Measurements from ENCODE around the gene ZDHHC5. TPM values are rescaled to one million over a fixed set of nuclear protein-coding genes. Genes with fewer than 3 reads are reported as not detected.
A peak's percentile ranks its signal among the peaks of the same experiment; 100 is the strongest.
"Not testable (repeated sequence)": the region's sequence is repeated elsewhere in the genome, so short reads cannot be mapped to it uniquely, and the experiment has no call there.

ZDHHC5 gene
- total and polyA plus RNA-seq, 2 donors, result 29.9 to 36.4 TPM

DNA sequence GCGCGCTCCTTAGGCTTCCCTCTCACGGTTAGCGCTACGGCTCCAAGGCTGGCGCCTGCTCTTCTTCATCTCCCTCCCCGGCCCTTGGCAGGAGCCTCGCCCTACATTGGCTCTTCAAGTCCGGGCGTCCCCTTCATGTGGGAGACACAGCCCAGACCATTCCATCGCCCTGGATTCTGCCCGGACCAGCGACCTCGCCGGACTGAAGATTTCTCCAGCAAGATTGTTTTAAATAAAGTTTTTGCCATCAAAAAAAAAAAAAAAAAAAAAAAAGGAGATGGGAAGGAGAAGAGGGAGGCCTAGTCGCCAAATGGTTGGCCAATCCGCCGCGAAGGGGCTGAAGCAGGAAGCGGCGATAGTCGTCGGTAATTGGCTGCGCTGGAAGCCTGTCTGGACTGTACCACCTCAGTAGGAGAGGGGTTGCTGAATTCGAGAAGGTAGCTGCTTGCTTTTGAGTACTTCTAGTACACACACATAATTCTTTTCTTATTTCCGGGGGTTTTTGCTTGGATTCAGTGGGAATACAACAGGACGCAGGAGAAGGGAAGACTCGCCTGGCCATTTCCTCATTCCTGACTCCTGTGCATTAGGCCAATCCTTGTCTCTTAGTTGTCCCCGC lies 688 bp upstream of the ZDHHC5 start:
- H3K36me3 ChIP-seq (ENCODE audit: insufficient read depth), result peaks cover 3% of the 10 kb centered on the region
- H3K4me1 ChIP-seq (ENCODE audit: insufficient read depth), result no peaks in the 10 kb centered on the region
- WGBS, result under 1% methylated on average over 29 of the region's 29 CpGs
- H3K27ac ChIP-seq (ENCODE audit: low read depth), result peak overlapping the region; percentile 90
- peak overlapping the region; percentile 37 for H3K4me3 ChIP-seq (ENCODE audit: low read depth, low read length)
- DNase-seq (ENCODE audit: extremely low spot score), result no peak

DNA sequence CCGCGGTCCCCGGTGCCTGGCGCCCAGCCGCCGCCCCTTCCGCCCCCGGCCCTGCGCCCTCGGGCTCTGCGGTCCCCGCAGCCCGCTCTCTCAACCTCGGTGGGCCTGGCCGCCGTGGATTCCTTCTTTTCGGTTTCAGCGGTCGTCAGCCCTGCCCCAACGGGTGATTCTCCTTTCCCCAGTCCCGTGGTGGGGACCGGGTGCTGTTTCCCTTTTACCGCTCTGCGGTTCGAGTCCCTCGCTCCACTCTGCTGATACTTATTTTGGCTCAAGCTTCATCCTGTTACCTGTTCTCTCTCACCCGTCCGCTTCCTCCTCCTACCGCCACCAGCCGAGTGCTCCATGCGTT lies 494 bp downstream of the ZDHHC5 start:
- Histone ChIP-seq H3K27ac (ENCODE audit: low read depth) (peak overlapping the region; percentile 92), H3K36me3 (ENCODE audit: insufficient read depth) (no peaks in the 10 kb centered on the region), H3K4me3 (ENCODE audit: low read depth, low read length) (peak overlapping the region; percentile 66), H3K4me1 (ENCODE audit: insufficient read depth) (no peaks in the 10 kb centered on the region)
- DNase-seq (ENCODE audit: extremely low spot score), result no peak
- under 1% methylated on average over 31 of the region's 31 CpGs for WGBS

DNA sequence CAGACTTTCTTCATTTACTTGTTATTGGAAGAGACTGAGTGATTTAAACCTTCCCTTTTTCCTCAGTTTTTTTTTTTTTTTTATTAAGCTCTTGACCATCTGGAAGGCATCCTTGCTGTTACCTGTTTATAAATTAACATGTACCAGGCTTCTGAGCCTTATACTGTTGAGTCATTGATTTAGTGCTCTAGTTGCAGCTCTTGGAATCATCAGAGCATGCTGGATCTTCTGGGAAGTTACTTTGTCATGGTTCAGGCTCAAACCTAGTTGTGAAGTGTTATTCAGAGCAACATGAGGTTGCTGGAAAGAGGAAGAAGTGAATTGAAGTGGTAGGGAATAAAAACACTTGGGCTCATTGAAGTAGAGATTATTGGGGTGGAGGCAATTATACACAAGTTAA lies 6.3 kb downstream of the ZDHHC5 start:
- Histone ChIP-seq H3K27ac (ENCODE audit: low read depth) (no peak overlapping the region), H3K4me3 (ENCODE audit: low read depth, low read length) (no peak overlapping the region), H3K36me3 (ENCODE audit: insufficient read depth) (peaks cover 8% of the 10 kb centered on the region), H3K4me1 (ENCODE audit: insufficient read depth) (no peaks in the 10 kb centered on the region)
- no peak for DNase-seq (ENCODE audit: extremely low spot score)

DNA sequence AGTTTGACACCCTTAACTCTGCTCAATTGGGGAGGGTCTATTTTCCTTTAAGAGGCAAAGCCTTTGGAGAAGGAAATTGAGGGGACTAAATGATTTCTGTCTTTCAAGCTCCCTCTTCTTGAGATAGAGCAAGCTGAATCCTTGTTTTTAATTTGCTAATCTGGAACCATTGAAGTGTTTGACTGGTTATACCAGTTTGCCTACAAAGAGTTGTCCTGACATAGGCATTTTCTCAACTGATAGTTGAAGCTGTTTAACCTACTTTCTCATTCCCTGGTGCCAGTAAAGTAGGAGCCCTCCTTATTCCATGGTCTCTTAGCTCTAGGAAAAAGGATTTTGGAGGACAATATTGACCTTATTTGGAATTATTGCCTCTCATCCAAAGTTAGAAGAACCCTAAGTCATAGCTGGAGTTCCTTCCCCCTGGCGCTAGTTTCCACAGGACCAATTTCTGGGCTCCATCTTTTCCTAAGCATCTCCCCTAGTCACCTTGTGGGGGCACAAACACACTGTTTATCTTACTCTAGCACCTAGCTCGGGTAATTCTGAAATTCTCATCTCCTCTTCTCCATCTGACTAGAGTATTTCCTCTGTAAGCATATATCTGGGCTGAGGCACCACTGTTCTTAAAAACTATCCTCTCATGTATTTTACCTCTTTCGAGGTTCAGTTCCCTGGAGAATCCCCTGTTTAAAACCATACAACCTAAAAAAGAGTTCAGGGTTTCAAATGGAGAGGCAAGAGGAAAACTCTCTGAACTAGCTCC lies 7.4 kb downstream of the ZDHHC5 start:
- 87% methylated on average over 3 of the region's 3 CpGs for WGBS
- peaks cover 8% of the 10 kb centered on the region for H3K36me3 ChIP-seq (ENCODE audit: insufficient read depth)
- H3K27ac ChIP-seq (ENCODE audit: low read depth), result no peak overlapping the region

DNA sequence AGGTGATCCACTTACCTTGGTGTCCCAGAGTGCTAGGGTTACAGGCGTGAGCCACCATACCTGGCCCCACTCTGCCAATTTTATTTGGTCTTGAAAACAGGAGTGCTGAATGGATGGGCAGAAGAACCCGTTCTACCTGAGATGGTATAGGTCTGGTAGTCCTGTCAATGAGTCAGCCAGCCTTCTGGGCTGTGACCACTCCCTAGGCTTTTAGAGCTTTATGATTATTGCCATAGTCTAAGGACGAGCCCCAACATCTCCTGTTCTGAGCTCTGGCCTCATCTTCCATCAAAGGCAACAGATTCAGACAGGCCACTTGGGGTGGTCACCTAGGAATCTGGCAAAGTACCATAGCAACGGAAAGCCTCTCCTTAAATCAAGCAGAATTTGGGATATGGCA lies 11.5 kb downstream of the ZDHHC5 start:
- Histone ChIP-seq H3K36me3 (ENCODE audit: insufficient read depth) (peaks cover 8% of the 10 kb centered on the region), H3K27ac (ENCODE audit: low read depth) (no peak overlapping the region), H3K4me1 (ENCODE audit: insufficient read depth) (no peaks in the 10 kb centered on the region), H3K4me3 (ENCODE audit: low read depth, low read length) (no peak overlapping the region)
- no peak for DNase-seq (ENCODE audit: extremely low spot score)
- WGBS, result 89% methylated on average over 4 of the region's 4 CpGs

More for the DNA sequence above, 7.4 kb downstream of the ZDHHC5 start:
- Histone ChIP-seq H3K4me1 (ENCODE audit: insufficient read depth) (no peaks in the 10 kb centered on the region), H3K4me3 (ENCODE audit: low read depth, low read length) (no peak overlapping the region)
- DNase-seq (ENCODE audit: extremely low spot score), result no peak

DNA sequence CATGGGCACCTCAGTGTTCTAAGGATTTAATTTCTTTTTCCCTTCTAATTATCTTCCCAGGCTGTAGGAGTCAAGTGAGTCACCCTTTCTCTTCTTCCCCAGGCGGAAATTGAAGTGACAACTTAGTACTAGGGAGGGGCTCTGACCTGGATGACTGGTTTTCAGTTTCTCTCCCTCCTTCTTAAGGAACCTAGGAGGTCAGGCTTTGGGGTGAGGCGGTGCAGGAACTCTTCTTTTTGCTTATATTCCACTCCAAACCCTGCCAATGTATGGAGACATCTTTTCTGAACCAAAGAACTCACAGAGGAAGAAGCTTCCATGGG lies 12.6 kb downstream of the ZDHHC5 start:
- no peak for DNase-seq (ENCODE audit: extremely low spot score)
- Histone ChIP-seq H3K27ac (ENCODE audit: low read depth) (no peak overlapping the region), H3K36me3 (ENCODE audit: insufficient read depth) (peaks cover 4% of the 10 kb centered on the region), H3K4me1 (ENCODE audit: insufficient read depth) (no peaks in the 10 kb centered on the region), H3K4me3 (ENCODE audit: low read depth, low read length) (no peak overlapping the region)
- WGBS, result 81% methylated on average over 2 of the region's 2 CpGs

DNA sequence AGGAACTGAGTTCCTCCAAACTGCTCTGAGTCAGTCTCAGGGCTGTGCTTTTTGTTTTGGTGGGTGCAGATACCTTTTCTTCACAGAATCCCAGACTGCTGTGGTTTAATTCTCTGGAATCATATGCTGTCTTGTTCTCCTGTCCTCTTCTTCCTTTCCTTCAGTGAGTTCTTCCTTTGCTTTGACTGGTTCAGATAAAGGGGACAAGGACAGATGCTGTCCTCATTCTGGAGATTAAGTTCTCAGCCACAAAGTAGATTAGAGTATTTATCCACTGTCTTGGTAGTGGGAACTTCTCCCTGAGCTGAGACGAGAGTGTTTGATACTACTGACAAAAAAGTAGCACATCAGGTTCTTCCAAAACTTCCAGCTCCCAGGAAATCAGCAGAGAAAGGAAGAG lies 13.3 kb downstream of the ZDHHC5 start:
- WGBS, result 69% methylated on average over 1 of the region's 1 CpG
- H3K27ac ChIP-seq (ENCODE audit: low read depth), result no peak overlapping the region
- H3K4me1 ChIP-seq (ENCODE audit: insufficient read depth), result no peaks in the 10 kb centered on the region
- no peak for DNase-seq (ENCODE audit: extremely low spot score)
- peaks cover 4% of the 10 kb centered on the region for H3K36me3 ChIP-seq (ENCODE audit: insufficient read depth)
- H3K4me3 ChIP-seq (ENCODE audit: low read depth, low read length), result no peak overlapping the region

DNA sequence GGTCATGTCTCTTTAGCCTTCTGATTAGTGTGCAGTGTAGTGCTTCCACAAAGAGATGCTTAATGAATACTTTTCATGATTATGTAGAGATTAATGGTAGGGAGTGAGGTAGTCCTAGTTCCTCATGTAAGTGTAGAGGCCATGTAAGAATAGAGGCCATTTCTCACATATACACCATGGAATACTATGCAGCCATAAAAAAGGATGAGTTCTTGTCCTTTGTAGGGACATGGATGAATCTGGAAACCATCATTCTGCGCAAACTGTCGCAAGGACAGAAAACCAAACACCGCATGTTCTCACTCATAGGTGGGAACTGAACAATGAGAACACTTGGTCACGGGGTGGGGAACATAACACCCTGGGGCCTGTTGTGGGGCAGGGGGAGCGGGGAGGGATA lies 22.6 kb downstream of the ZDHHC5 start:
- DNase-seq (ENCODE audit: extremely low spot score); H3K27ac ChIP-seq (ENCODE audit: low read depth); H3K4me3 ChIP-seq (ENCODE audit: low read depth, low read length); H3K4me1 ChIP-seq (ENCODE audit: insufficient read depth): not testable (repeated sequence)
- 98% methylated on average over 5 of the region's 5 CpGs for WGBS
- H3K36me3 ChIP-seq (ENCODE audit: insufficient read depth), result peaks cover 11% of the 10 kb centered on the region

DNA sequence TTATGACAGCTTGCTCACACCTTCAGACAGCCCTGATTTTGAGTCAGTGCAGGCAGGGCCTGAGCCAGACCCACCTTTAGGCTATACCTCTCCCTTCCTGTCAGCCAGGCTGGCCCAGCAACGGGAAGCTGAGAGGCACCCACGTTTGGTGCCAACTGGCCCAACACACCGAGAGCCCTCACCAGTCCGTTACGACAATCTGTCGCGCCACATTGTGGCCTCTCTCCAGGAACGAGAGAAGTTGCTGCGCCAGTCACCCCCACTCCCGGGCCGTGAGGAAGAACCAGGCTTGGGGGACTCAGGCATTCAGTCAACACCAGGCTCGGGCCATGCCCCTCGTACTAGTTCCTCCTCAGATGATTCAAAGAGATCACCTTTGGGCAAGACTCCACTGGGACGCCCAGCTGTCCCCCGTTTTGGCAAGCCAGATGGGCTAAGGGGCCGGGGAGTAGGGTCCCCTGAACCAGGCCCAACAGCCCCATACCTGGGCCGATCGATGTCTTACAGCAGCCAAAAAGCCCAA lies 31.0 kb downstream of the ZDHHC5 start:
- no peaks in the 10 kb centered on the region for H3K4me1 ChIP-seq (ENCODE audit: insufficient read depth)
- 89% methylated on average over 18 of the region's 18 CpGs for WGBS
- no peak overlapping the region for H3K27ac ChIP-seq (ENCODE audit: low read depth)
- H3K4me3 ChIP-seq (ENCODE audit: low read depth, low read length), result no peak overlapping the region
- DNase-seq (ENCODE audit: extremely low spot score), result no peak
- H3K36me3 ChIP-seq (ENCODE audit: insufficient read depth), result peaks cover 8% of the 10 kb centered on the region

DNA sequence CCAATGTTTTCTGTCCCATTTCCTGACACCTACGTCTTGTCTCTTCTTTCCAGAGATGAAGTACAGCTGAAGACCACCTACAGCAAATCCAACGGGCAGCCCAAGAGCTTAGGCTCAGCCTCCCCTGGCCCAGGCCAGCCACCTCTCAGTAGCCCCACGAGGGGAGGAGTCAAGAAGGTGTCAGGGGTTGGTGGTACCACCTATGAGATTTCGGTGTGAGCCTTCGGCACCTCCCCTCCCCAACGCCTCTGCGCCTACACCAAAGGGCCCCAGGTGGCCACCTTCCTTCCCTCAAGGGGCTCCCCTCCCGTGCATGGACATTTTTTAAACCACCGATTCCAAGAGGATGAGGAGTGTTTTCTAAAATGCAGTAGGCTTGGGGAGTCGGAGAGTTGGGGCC lies 31.9 kb downstream of the ZDHHC5 start:
- H3K36me3 ChIP-seq (ENCODE audit: insufficient read depth), result peaks cover 6% of the 10 kb centered on the region

DNA sequence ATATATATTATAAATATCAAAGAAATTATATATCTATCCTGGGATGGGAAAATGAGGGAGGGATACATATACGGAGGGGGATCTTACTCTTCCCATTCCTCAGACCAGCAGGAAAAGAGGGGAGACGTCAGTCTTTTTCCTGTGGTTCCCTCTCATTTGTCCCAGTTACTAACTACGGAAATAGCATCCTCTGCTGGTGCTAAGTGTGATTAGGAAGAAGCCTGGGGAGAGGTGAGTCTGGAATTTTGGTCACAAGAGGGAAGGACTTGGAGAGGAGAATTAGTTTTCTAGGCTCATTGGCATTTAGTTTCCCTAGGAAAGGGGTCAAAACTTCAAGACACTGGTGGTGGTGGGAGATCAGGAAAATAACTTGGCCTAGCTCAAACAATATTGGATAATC lies 32.5 kb downstream of the ZDHHC5 start:
- no peak for DNase-seq (ENCODE audit: extremely low spot score)
- peaks cover 6% of the 10 kb centered on the region for H3K36me3 ChIP-seq (ENCODE audit: insufficient read depth)
- WGBS, result 70% methylated on average over 3 of the region's 3 CpGs

More for the DNA sequence above, 31.9 kb downstream of the ZDHHC5 start:
- DNase-seq (ENCODE audit: extremely low spot score), result no peak
- H3K4me3 ChIP-seq (ENCODE audit: low read depth, low read length), result no peak overlapping the region
- no peaks in the 10 kb centered on the region for H3K4me1 ChIP-seq (ENCODE audit: insufficient read depth)
- no peak overlapping the region for H3K27ac ChIP-seq (ENCODE audit: low read depth)
- 86% methylated on average over 10 of the region's 10 CpGs for WGBS

DNA sequence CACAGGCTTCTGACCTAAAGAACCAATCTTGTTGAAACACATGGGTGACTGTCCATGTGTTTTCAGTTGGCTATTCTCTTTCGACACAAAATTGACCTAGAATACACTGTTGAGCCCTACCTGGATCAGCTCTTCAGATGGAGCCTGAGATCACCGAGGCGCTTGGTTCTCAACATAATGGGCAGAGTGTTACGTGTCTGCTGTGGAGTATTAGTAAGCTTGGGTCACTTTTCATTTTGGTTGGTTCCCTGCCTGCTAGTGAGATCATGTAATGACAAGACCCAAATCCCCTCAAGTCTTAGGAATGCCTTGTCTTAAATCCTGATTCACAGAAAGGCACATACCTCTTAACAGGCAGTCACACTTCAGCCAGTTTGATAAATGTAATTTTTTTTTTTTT lies 35.4 kb downstream of the ZDHHC5 start:
- Histone ChIP-seq H3K4me1 (ENCODE audit: insufficient read depth) (no peaks in the 10 kb centered on the region), H3K4me3 (ENCODE audit: low read depth, low read length) (no peak overlapping the region), H3K27ac (ENCODE audit: low read depth) (no peak overlapping the region), H3K36me3 (ENCODE audit: insufficient read depth) (peaks cover 6% of the 10 kb centered on the region)
- no peak for DNase-seq (ENCODE audit: extremely low spot score)
- 95% methylated on average over 4 of the region's 4 CpGs for WGBS

More for the DNA sequence above, 32.5 kb downstream of the ZDHHC5 start:
- Histone ChIP-seq H3K27ac (ENCODE audit: low read depth) (no peak overlapping the region), H3K4me1 (ENCODE audit: insufficient read depth) (no peaks in the 10 kb centered on the region), H3K4me3 (ENCODE audit: low read depth, low read length) (no peak overlapping the region)

DNA sequence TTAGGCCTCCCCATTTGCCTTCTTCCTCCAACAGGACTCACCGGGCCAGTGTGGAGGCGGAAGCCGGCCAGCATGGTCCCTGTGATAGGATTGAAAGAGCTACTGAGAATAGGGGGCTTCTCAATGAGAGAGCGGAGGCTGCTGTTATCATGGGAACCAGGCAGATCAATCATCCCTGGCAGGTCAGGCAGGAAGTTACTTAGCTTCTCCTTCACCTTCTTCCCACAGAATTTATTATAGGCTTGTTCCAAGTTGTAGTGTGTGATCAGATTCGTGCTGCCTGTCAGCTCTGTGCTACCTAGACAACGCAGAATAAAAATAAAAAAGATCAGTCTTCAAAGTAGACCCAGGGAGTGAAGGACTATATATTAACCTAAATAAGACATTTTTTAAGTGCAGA lies 37.0 kb downstream of the ZDHHC5 start:
- Histone ChIP-seq H3K27ac (ENCODE audit: low read depth) (no peak overlapping the region), H3K36me3 (ENCODE audit: insufficient read depth) (peaks cover under 1% of the 10 kb centered on the region), H3K4me3 (ENCODE audit: low read depth, low read length) (no peak overlapping the region), H3K4me1 (ENCODE audit: insufficient read depth) (no peaks in the 10 kb centered on the region)
- WGBS, result 95% methylated on average over 6 of the region's 6 CpGs
- DNase-seq (ENCODE audit: extremely low spot score), result no peak

DNA sequence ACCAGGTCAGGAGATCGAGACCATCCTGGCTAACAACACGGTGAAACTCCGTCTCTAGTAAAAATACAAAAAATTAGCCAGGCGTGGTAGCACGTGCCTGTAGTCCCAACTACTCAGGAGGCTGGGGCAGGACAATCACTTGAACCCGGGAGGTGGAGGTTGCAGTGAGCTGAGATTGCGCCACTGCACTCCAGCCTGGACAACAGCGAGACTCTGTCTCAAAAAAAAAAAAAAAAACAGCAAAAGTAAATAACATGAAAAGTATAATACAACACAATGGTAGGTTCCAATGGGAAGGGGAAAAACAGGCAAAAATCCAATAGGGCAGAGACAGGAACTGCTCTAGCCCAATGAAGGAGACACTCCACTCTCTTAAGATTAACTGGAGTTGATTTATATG lies 37.5 kb downstream of the ZDHHC5 start:
- H3K4me3 ChIP-seq (ENCODE audit: low read depth, low read length); DNase-seq (ENCODE audit: extremely low spot score); H3K36me3 ChIP-seq (ENCODE audit: insufficient read depth); H3K4me1 ChIP-seq (ENCODE audit: insufficient read depth); H3K27ac ChIP-seq (ENCODE audit: low read depth): not testable (repeated sequence)
- 88% methylated on average over 8 of the region's 8 CpGs for WGBS

Measured in urinary bladder (tissue), 4 donors.